Tibial nerve (tissue), 4 donors: ENCODE data around the gene ANO3. TPM values are rescaled to one million over a fixed set of nuclear protein-coding genes. Genes with fewer than 3 reads are reported as not detected.

Experiments
- DNase-seq, 2 donors: peaks; one replicate each; pipeline ENCODE4 v3.0.0-alpha.2; 2019; ENCODE audit warnings: low spot score in 2 of 2
- H3K27ac ChIP-seq, 4 donors: fragments of 200-600 bp; sonication (generic) in 3 of 4; one replicate each; pipeline ENCODE4 v1.5.1; 2017 to 2019; ENCODE audit warnings: mild to moderate bottlenecking in 1 of 4
- H3K27me3 ChIP-seq, 2 donors: fragments of 200-600 bp; sonication (generic) in 1 of 2; one replicate each; pipeline versions ENCODE4 v1.5.1 to v1.6.0; 2017 to 2019
- H3K36me3 ChIP-seq, 3 donors: fragments of 200-600 bp; sonication (generic); one replicate each; pipeline ENCODE4 v1.5.1; 2018 to 2019
- H3K4me1 ChIP-seq, 4 donors: fragments of 200-600 bp; sonication (generic) in 3 of 4; one replicate each; pipeline ENCODE4 v1.5.1; 2017 to 2019
- H3K4me3 ChIP-seq, 4 donors: fragments of 200-600 bp; sonication (generic) in 3 of 4; one replicate each; pipeline ENCODE4 v1.5.1; 2017 to 2019; ENCODE audit warnings: mild to moderate bottlenecking in 1 of 4, moderate library complexity in 1 of 4
- H3K9me3 ChIP-seq, 4 donors: fragments of 200-600 bp; sonication (generic) in 3 of 4; one replicate each; pipeline ENCODE4 v1.5.1; 2017 to 2019
- EP300 ChIP-seq, 2 donors: sonication (generic); formaldehyde crosslinking; IDR thresholded peaks; one replicate each; pipeline ENCODE4 v1.6.1; 2017; ENCODE audit warnings: antibody characterized with exemption in 2 of 2, mild to moderate bottlenecking in 1 of 2
- POLR2A ChIP-seq, 2 donors: fragments of 450-650 bp; IDR thresholded peaks; one replicate each; pipeline ENCODE4 v1.6.1; 2017; ENCODE audit warnings: antibody characterized with exemption in 2 of 2, mild to moderate bottlenecking in 2 of 2, moderate library complexity in 2 of 2
- WGBS, 2 donors: methylation state at CpG; one replicate each; pipeline ENCODE4 v1.1.5; 2018; 5-methylcytosine and 5-hydroxymethylcytosine counted together
- total RNA-seq, 4 donors: library from RNA; depleted of rRNA; stranded (reverse); fragments of >200 nt; gene quantifications; one replicate each; pipeline ENCODE4 v1.1.0, GENCODE V29; 2016
- TF ChIP-seq, protein P1 (sequence below), 5 experiments: fragments of 200-600 bp in 3 of 5; fragments of 450-650 bp in 2 of 5; sonication (generic) in 3 of 5; IDR thresholded peaks; one replicate each; pipeline ENCODE4 v1.5.1; 2016 to 2019; ENCODE audit warnings: antibody characterized with exemption in 5 of 5, mild to moderate bottlenecking in 3 of 5, moderate library complexity in 2 of 5

ANO3 gene
- total RNA-seq, 4 donors from 2014 or later = 0.42 to 1.7 (median 0.74) TPM

DNA sequence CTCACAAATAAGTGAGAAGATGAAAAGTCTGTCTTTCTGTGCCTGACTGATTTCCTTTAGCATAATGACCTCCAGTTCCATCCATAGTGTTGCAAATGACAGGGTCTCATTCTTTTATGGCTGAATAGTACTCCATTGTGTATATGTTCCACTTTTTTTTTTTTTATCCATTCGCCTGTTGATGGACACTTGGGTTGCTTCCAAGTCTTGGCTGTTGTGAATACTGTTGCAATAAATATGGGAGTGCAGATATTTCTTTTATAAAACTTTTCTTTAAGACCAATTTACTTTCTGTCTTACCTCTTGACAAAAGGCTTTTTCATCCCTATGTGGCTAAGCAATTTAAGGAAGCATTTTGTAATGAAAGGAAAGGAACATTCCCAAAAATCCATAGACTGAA is 135.6 kb downstream of the ANO3 start:
- Histone ChIP-seq H3K27ac (no peak overlapping the region), H3K36me3 (no peaks in the 10 kb centered on the region), H3K4me1 (no peaks in the 10 kb centered on the region), H3K9me3 (no peaks in the 10 kb centered on the region), H3K4me3 (no peak overlapping the region), H3K27me3 (no peaks in the 10 kb centered on the region)
- TF ChIP-seq EP300 (IDR thresholded peaks at IDR 0.05) = no peak
- TF ChIP-seq, protein P1, sequence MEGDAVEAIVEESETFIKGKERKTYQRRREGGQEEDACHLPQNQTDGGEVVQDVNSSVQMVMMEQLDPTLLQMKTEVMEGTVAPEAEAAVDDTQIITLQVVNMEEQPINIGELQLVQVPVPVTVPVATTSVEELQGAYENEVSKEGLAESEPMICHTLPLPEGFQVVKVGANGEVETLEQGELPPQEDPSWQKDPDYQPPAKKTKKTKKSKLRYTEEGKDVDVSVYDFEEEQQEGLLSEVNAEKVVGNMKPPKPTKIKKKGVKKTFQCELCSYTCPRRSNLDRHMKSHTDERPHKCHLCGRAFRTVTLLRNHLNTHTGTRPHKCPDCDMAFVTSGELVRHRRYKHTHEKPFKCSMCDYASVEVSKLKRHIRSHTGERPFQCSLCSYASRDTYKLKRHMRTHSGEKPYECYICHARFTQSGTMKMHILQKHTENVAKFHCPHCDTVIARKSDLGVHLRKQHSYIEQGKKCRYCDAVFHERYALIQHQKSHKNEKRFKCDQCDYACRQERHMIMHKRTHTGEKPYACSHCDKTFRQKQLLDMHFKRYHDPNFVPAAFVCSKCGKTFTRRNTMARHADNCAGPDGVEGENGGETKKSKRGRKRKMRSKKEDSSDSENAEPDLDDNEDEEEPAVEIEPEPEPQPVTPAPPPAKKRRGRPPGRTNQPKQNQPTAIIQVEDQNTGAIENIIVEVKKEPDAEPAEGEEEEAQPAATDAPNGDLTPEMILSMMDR (IDR thresholded peaks at IDR 0.05) = no peak
- TF ChIP-seq POLR2A (IDR thresholded peaks at IDR 0.05) = no peak
- no peak for DNase-seq
- 23 to 56% methylated on average over 1 of the region's 1 CpG for WGBS, 2 donors

DNA sequence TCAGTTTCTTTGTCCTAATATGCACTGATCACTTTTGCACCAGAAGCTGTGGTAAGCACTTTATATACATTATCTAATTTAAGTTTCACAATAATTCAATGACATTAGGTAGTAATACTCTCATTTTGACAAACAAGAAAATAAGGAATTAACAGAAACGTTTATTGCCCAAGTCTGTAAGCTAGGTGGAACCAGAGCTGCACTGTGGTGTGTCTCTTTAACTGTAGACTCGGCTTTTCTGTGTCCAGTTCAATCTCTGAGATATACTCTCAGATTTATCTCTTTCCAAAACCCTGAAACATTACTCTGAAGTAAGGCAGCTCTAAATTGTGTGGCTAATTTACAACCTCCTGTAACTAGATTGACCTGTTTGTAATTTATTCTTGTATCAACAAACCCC is 139.1 kb downstream of the ANO3 start:
- Histone ChIP-seq H3K27ac (no peak overlapping the region), H3K36me3 (no peaks in the 10 kb centered on the region), H3K4me1 (no peaks in the 10 kb centered on the region), H3K9me3 (no peaks in the 10 kb centered on the region), H3K4me3 (no peak overlapping the region), H3K27me3 (no peaks in the 10 kb centered on the region)
- 33 to 36% methylated on average over 2 of the region's 2 CpGs for whole genome bisulfite sequencing, 2 donors
- TF ChIP-seq EP300 (IDR thresholded peaks at IDR 0.05) (no peak), POLR2A (IDR thresholded peaks at IDR 0.05) (no peak)
- TF ChIP-seq, protein P1 (IDR thresholded peaks at IDR 0.05) = no peak
- DNase-seq = no peak

DNA sequence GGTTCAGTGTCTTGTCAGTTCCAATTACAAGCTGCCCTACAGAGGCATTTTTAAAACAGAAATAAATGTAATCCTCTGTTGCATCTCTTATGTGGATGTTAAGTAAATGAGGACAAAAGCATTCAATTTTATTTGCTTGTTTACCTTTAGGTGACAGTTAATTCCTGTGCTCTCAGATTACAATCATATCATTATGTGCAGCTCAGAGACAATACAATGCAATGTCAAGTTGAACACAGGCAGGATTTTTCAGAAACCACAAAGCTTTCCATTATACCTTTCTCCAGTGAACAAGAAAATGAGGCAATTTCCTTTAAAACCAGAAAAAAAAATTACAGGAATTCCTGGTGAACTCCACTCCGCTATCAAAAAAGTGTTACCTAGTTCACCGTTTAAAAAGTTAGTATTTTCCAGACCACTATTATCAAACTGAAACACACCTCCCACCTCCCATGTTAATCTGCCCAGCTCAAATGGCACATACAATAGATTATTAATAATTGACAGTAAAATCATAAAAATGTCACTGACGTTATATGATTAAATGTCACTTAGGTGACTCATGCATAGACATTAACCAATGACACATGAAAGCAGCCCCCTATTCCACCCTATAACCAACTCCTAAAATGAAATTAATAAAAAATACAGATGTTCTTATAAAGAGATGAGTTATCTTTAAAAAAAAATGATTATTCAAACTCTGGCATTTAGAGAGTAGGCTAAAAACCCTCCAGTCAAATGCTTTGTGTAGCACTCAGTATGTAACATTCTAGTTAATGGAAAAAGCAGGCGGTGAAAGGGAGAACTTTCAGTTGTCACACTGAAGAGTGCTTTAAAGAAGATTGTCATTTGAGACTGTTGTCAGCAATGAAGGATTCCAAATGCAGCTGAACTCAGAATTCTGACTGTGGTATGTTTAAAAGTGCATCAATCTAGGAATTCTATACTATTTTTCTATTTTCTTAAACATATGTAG is 141.6 kb downstream of the ANO3 start:
- WGBS, 2 donors = 32 to 33% methylated on average over 4 of the region's 4 CpGs

DNA sequence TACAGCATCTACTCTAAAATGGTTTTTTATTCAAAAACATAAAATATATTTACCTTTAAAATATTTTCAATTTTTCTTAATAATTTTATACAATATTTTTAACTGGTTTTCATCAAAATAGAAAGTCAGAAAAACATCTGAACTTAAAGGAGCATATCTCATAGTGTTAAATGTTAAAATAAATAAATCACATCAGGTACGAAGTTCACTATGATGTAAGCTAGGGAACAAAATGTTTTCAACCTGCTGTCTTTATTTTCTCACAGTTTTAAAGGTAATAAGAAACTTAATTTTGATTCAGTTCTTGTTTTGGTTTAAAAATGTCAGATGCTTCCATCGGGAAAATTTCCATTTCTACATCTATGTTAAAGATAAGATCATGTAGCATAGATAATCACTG is 142.5 kb downstream of the ANO3 start:
- 89 to 91% methylated on average over 2 of the region's 2 CpGs for WGBS, 2 donors
- H3K9me3 ChIP-seq = no peaks in the 10 kb centered on the region
- TF ChIP-seq, protein P1 (IDR thresholded peaks at IDR 0.05) = no peak
- TF ChIP-seq POLR2A (IDR thresholded peaks at IDR 0.05) (no peak), EP300 (IDR thresholded peaks at IDR 0.05) (no peak)
- H3K27ac ChIP-seq = no peak overlapping the region
- no peak overlapping the region for H3K4me3 ChIP-seq
- no peaks in the 10 kb centered on the region for H3K27me3 ChIP-seq
- H3K4me1 ChIP-seq = no peaks in the 10 kb centered on the region
- H3K36me3 ChIP-seq = no peaks in the 10 kb centered on the region
- no peak for DNase-seq

More for the DNA sequence above, 141.6 kb downstream of the ANO3 start:
- Histone ChIP-seq H3K27ac (no peak overlapping the region), H3K4me3 (no peak overlapping the region), H3K27me3 (no peaks in the 10 kb centered on the region), H3K36me3 (no peaks in the 10 kb centered on the region), H3K4me1 (no peaks in the 10 kb centered on the region), H3K9me3 (no peaks in the 10 kb centered on the region)
- TF ChIP-seq POLR2A (IDR thresholded peaks at IDR 0.05) (no peak), EP300 (IDR thresholded peaks at IDR 0.05) (no peak)
- TF ChIP-seq, protein P1 (IDR thresholded peaks at IDR 0.05) = no peak
- DNase-seq = no peak

DNA sequence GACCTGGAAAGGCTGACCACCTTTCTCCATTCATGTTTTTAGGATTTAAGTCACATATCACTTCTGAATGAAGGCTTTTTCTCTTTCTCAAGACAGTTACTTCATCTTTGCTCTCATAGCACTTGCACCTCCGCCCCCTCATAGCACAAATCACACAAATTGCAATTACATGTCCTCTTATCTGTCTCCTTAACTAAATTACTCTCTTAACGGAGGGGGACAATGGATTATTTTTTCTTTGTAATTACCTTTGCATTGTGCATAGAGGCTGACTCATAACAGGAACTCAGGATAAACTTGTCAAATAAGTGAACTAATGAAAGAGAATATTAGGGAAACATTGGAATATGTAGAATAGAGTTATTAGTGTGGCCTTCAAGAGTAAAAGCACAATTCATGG is 145.5 kb downstream of the ANO3 start:
- no peaks in the 10 kb centered on the region for H3K9me3 ChIP-seq
- WGBS, 2 donors = 79 to 84% methylated on average over 2 of the region's 2 CpGs

More for the DNA sequence above, 145.5 kb downstream of the ANO3 start:
- H3K4me1 ChIP-seq = no peaks in the 10 kb centered on the region
- DNase-seq = no peak
- no peak overlapping the region for H3K27ac ChIP-seq
- H3K4me3 ChIP-seq = no peak overlapping the region
- TF ChIP-seq POLR2A (IDR thresholded peaks at IDR 0.05) (no peak), EP300 (IDR thresholded peaks at IDR 0.05) (no peak)
- TF ChIP-seq, protein P1 (IDR thresholded peaks at IDR 0.05) = no peak
- H3K36me3 ChIP-seq = no peaks in the 10 kb centered on the region
- H3K27me3 ChIP-seq = no peaks in the 10 kb centered on the region
